Measurements from ENCODE around the gene EPHA8.

DNA sequence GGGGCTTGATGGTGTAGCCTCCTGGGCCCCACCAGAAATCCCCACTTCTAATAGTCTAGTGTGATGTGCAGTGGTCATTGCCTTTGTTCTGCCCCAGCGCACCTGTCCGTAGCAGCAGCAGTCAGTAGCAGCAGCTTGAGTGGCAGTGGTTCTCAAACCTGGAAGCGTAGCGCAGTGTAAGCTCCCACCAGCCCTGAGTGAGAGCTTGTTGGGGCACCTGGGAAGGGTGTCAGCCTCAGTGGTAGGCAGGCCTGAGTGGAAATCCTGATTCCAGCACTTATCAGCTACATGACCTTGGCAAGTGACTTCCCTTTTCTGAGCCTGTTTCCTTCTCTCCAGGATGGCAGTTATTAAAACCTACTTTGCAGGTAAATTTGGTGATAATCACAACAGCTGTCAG lies 41.6 kb upstream of the EPHA8 start:
- TF ChIP-seq, protein P1, sequence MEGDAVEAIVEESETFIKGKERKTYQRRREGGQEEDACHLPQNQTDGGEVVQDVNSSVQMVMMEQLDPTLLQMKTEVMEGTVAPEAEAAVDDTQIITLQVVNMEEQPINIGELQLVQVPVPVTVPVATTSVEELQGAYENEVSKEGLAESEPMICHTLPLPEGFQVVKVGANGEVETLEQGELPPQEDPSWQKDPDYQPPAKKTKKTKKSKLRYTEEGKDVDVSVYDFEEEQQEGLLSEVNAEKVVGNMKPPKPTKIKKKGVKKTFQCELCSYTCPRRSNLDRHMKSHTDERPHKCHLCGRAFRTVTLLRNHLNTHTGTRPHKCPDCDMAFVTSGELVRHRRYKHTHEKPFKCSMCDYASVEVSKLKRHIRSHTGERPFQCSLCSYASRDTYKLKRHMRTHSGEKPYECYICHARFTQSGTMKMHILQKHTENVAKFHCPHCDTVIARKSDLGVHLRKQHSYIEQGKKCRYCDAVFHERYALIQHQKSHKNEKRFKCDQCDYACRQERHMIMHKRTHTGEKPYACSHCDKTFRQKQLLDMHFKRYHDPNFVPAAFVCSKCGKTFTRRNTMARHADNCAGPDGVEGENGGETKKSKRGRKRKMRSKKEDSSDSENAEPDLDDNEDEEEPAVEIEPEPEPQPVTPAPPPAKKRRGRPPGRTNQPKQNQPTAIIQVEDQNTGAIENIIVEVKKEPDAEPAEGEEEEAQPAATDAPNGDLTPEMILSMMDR (optimal IDR thresholded peaks at IDR 0.05 in 1 of 3, IDR thresholded peaks at IDR 0.05 in 1 of 3, conservative IDR thresholded peaks at IDR 0.05 in 1 of 3; ENCODE audit: extremely low read depth in 1 of 3, insufficient read depth in 2 of 3, low read length in 3 of 3), result no peak
- TF ChIP-seq EZH2 (IDR thresholded peaks at IDR 0.05; ENCODE audit: low read length), result no peak

Data from keratinocyte (primary cell).